NCI-H146 (cell line): ENCODE data around the gene GTPBP4.
A peak's percentile ranks its signal among the peaks of the same experiment; 100 is the strongest.

Experiments
- DNase-seq: peaks from one replicate; lab custom pipeline; 2025; lab: John Stamatoyannopoulos, UW

Gene GTPBP4

GRCh38 chr10:966466-967235 is 21.6 kb upstream of the GTPBP4 start:
- DNase-seq, result no peak

GRCh38 chr10:968546-969199 is 19.6 kb upstream of the GTPBP4 start:
- DNase-seq, result no peak

- DNase-seq, result peak; percentile 31
Observed at GRCh38 chr10:969473-970150, 18.6 kb upstream of the GTPBP4 start.

- peak; percentile 87 for DNase-seq
Observed at GRCh38 chr10:970311-971149, 17.7 kb upstream of the GTPBP4 start.

- DNase-seq, result no peak
Observed at GRCh38 chr10:971150-971542, 17.1 kb upstream of the GTPBP4 start.

- DNase-seq, result no peak
Observed at GRCh38 chr10:971613-972012, 16.6 kb upstream of the GTPBP4 start.

GRCh38 chr10:972763-973162 is 15.5 kb upstream of the GTPBP4 start:
- no peak for DNase-seq

- peak; percentile 44 for DNase-seq
Observed at GRCh38 chr10:974038-974784, 14.0 kb upstream of the GTPBP4 start.

- DNase-seq, result no peak
Observed at GRCh38 chr10:974785-975074, 13.5 kb upstream of the GTPBP4 start.

- DNase-seq, result no peak
Observed at GRCh38 chr10:976316-976715, 11.9 kb upstream of the GTPBP4 start.

- DNase-seq, result no peak
Observed at GRCh38 chr10:978826-979421, 9.3 kb upstream of the GTPBP4 start.

- DNase-seq, result no peak
Observed at GRCh38 chr10:980468-981093, 7.7 kb upstream of the GTPBP4 start.

GRCh38 chr10:983401-983800 is 4.8 kb upstream of the GTPBP4 start:
- DNase-seq, result no peak

GRCh38 chr10:983971-984655 is 4.1 kb upstream of the GTPBP4 start:
- peak; percentile 14 for DNase-seq

GRCh38 chr10:985361-985760 is 2.9 kb upstream of the GTPBP4 start:
- DNase-seq, result no peak

- no peak for DNase-seq
Observed at GRCh38 chr10:986137-986825, 2.0 kb upstream of the GTPBP4 start.

GRCh38 chr10:986881-987619 is 1.2 kb upstream of the GTPBP4 start:
- no peak for DNase-seq

- DNase-seq, result no peak
Observed at GRCh38 chr10:987620-987869, 689 bp upstream of the GTPBP4 start.
